ENCODE data around the gene RPL18.

The RPL18 gene

DNA sequence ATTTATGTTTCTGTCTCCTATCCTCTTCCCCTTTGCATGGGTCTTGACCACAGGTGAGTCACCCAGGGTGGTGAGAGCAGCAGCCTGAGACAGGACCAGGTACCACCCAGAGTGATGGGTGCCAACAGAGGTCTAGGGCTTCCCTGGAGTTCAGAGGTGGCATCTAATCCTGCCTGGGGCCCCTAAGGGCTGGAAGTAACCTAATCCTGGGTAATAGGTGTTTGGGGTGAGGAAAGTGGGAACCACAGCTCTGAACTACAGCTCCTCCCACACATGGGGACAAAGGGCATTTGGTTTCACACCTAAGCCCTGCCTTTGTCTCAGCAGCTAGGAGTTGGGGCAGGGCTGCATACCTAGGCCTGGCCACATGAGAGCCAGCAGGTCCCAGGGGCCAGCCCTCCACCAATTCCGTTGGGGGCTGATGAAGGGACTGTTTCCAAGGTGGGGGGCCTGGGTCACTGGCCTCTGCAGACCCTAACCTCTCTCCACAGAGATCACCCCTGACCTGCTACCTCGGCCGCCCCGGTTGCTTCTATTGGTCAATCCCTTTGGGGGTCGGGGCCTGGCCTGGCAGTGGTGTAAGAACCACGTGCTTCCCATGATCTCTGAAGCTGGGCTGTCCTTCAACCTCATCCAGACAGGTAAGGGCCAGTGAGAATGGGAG lies 8.4 kb upstream of the RPL18 start:
- H3K23ac ChIP-seq (ENCODE audit: low read length), result no peak overlapping the region
- no peak overlapping the region for H3K18ac ChIP-seq (ENCODE audit: low read length)
- peak overlapping the region; percentile 42 for H3K56ac ChIP-seq (ENCODE audit: low read length)
- WGBS (ENCODE audit: extremely low coverage, insufficient coverage, low lambda C conversion rate), result no CpG with 5 or more reads among the region's 6 CpGs
- H3K9ac ChIP-seq (ENCODE audit: low read length), result peak overlapping the region; percentile 34
- H3K4me1 ChIP-seq (ENCODE audit: control insufficient read depth, low read depth, low read length), result peaks cover 8% of the 10 kb centered on the region
- H3K27me3 ChIP-seq (ENCODE audit: insufficient read depth, low read length, poor library complexity), result no peaks in the 10 kb centered on the region
- H3K36me3 ChIP-seq (ENCODE audit: control insufficient read depth, insufficient read depth, low read length), result no peaks in the 10 kb centered on the region
- no peak overlapping the region for H4K8ac ChIP-seq (ENCODE audit: low read depth, low read length)
- H3K79me1 ChIP-seq (ENCODE audit: low read length), result peaks cover 2% of the 10 kb centered on the region
- H3K79me2 ChIP-seq (ENCODE audit: control insufficient read depth, insufficient read depth, low read length), result no peaks in the 10 kb centered on the region
- peak; percentile 66 for DNase-seq
- no peak overlapping the region for H3K4me2 ChIP-seq (ENCODE audit: low read length)
- H3K4me3 ChIP-seq (ENCODE audit: low read length), result no peak overlapping the region
- no peak overlapping the region for H2BK5ac ChIP-seq (ENCODE audit: low read length)
- H2BK120ac ChIP-seq (ENCODE audit: low read depth, low read length), result no peak overlapping the region
- no peak overlapping the region for H3K4ac ChIP-seq (ENCODE audit: low read depth, low read length)
- no peak overlapping the region for H4K5ac ChIP-seq (ENCODE audit: low read length)
- no peak overlapping the region for H3K27ac ChIP-seq (ENCODE audit: low read depth, low read length)
- no peak overlapping the region for H2BK15ac ChIP-seq (replicated peaks; ENCODE audit: low read depth)
- H2AK5ac ChIP-seq (ENCODE audit: low read length), result no peak overlapping the region

DNA sequence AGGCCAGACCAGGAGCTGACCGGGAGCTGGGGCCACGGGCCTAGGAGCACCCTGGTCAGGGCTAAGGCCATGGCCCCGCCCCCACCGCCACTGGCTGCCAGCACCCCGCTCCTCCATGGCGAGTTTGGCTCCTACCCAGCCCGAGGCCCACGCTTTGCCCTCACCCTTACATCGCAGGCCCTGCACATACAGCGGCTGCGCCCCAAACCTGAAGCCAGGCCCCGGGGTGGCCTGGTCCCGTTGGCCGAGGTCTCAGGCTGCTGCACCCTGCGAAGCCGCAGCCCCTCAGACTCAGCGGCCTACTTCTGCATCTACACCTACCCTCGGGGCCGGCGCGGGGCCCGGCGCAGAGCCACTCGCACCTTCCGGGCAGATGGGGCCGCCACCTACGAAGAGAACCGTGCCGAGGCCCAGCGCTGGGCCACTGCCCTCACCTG lies 6.9 kb upstream of the RPL18 start:
- Histone ChIP-seq H3K27me3 (ENCODE audit: insufficient read depth, low read length, poor library complexity) (no peaks in the 10 kb centered on the region), H3K18ac (ENCODE audit: low read length) (no peak overlapping the region), H3K4me3 (ENCODE audit: low read length) (no peak overlapping the region), H4K5ac (ENCODE audit: low read length) (no peak overlapping the region), H4K8ac (ENCODE audit: low read depth, low read length) (no peak overlapping the region), H3K79me1 (ENCODE audit: low read length) (peaks cover 2% of the 10 kb centered on the region), H3K4me1 (ENCODE audit: control insufficient read depth, low read depth, low read length) (peaks cover 6% of the 10 kb centered on the region), H2BK120ac (ENCODE audit: low read depth, low read length) (no peak overlapping the region), H3K27ac (ENCODE audit: low read depth, low read length) (no peak overlapping the region), H3K9ac (ENCODE audit: low read length) (no peak overlapping the region), H2AK5ac (ENCODE audit: low read length) (no peak overlapping the region), H3K36me3 (ENCODE audit: control insufficient read depth, insufficient read depth, low read length) (no peaks in the 10 kb centered on the region), H3K23ac (ENCODE audit: low read length) (no peak overlapping the region), H3K56ac (ENCODE audit: low read length) (no peak overlapping the region), H2BK15ac (replicated peaks; ENCODE audit: low read depth) (no peak overlapping the region), H3K79me2 (ENCODE audit: control insufficient read depth, insufficient read depth, low read length) (no peaks in the 10 kb centered on the region), H3K4me2 (ENCODE audit: low read length) (no peak overlapping the region), H3K4ac (ENCODE audit: low read depth, low read length) (no peak overlapping the region), H2BK5ac (ENCODE audit: low read length) (no peak overlapping the region)
- DNase-seq, result no peak
- WGBS (ENCODE audit: extremely low coverage, insufficient coverage, low lambda C conversion rate), result no CpG with 5 or more reads among the region's 30 CpGs

DNA sequence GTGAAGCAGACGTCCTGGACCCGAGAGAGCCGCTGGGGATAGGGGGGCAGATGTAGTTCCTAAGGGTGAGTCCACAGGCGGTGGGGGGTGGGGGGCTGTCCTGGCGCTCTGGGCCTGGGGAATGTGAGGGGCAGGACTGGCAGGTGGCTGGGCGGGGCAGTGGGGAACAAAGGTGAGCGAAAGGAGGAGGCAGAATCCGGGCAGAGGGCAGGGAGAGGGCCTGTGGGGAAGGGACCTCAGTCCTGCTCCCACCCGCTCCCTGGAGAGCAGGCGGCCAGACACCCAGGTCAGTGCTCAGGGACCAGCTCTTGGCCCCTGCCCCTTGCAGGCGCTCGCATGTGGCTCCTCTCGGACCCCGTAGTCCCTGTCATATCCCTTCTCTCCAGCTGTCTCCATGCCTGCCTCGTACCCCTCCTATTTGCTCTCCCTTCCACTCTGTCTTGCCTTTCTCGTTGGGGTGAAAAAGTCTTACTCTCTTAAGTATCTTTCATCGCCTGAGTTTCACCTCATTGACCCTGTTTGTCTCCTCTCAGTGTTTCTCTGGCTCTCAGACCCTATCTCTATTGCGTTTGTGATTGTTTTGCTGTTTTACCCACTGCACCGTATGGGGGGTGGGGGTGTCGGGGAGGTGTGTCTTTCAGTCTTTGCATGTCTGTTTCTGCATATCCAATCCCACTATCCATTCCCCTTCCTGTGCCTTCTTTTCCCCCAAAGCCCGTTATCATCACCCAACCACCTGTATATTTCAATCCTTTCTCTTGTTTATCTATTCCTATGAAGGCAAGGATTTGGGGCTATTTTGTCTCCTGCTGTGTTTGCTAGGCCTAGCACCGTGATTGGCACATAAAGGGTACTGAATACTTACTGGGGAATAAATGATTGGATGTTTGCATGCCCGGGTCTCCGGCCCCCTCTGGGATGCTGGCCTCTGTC lies 6.1 kb upstream of the RPL18 start:
- Histone ChIP-seq H3K79me1 (ENCODE audit: low read length) (peaks cover 2% of the 10 kb centered on the region), H3K18ac (ENCODE audit: low read length) (peak overlapping the region; percentile 24), H4K8ac (ENCODE audit: low read depth, low read length) (no peak overlapping the region), H3K4me1 (ENCODE audit: control insufficient read depth, low read depth, low read length) (peaks cover 6% of the 10 kb centered on the region), H3K27me3 (ENCODE audit: insufficient read depth, low read length, poor library complexity) (no peaks in the 10 kb centered on the region), H3K27ac (ENCODE audit: low read depth, low read length) (no peak overlapping the region), H3K4me3 (ENCODE audit: low read length) (peak overlapping the region; percentile 67), H2AK5ac (ENCODE audit: low read length) (no peak overlapping the region), H3K4ac (ENCODE audit: low read depth, low read length) (no peak overlapping the region), H2BK120ac (ENCODE audit: low read depth, low read length) (no peak overlapping the region), H3K4me2 (ENCODE audit: low read length) (peak overlapping the region; percentile 38), H3K79me2 (ENCODE audit: control insufficient read depth, insufficient read depth, low read length) (no peaks in the 10 kb centered on the region), H2BK15ac (replicated peaks; ENCODE audit: low read depth) (no peak overlapping the region), H3K23ac (ENCODE audit: low read length) (no peak overlapping the region), H4K5ac (ENCODE audit: low read length) (no peak overlapping the region), H3K9ac (ENCODE audit: low read length) (peak overlapping the region; percentile 82), H3K56ac (ENCODE audit: low read length) (peak overlapping the region; percentile 90), H3K36me3 (ENCODE audit: control insufficient read depth, insufficient read depth, low read length) (no peaks in the 10 kb centered on the region), H2BK5ac (ENCODE audit: low read length) (no peak overlapping the region)
- WGBS (ENCODE audit: extremely low coverage, insufficient coverage, low lambda C conversion rate), result no CpG with 5 or more reads among the region's 24 CpGs
- DNase-seq, result no peak

DNA sequence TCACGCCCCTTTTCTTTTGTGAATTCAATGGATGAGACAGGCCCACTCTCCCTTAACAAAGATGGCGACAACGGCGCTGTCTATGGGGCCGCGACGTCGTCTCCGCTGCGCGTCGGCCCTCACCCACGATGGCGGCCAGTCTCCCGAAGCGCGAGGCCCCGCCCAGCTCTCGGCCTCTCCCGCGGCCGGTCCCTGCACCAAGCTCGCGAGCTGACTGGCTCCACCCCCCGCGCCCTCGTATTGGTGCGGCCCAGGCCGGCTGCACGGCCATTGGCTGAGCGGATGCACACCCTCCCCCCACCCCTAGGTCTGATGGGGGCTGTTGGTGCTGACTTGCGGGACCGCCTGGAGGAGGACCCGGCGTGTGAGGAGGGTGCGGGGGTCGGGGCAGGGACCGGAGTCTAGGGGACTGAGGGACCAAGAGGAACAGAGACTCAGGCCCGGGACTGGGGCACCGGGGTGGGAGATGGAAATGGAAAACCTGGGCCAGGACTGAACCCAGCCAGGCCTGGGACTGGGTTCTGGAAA lies 5.2 kb upstream of the RPL18 start:
- no peak overlapping the region for H4K8ac ChIP-seq (ENCODE audit: low read depth, low read length)
- no peaks in the 10 kb centered on the region for H3K36me3 ChIP-seq (ENCODE audit: control insufficient read depth, insufficient read depth, low read length)
- H3K4me2 ChIP-seq (ENCODE audit: low read length), result peak overlapping the region; percentile 38
- no peak overlapping the region for H2AK5ac ChIP-seq (ENCODE audit: low read length)
- no peak overlapping the region for H3K23ac ChIP-seq (ENCODE audit: low read length)
- peak overlapping the region; percentile 67 for H3K4me3 ChIP-seq (ENCODE audit: low read length)
- H3K56ac ChIP-seq (ENCODE audit: low read length), result peak overlapping the region; percentile 90
- peak; percentile 99 for DNase-seq
- H3K4me1 ChIP-seq (ENCODE audit: control insufficient read depth, low read depth, low read length), result peaks cover 9% of the 10 kb centered on the region
- H3K79me2 ChIP-seq (ENCODE audit: control insufficient read depth, insufficient read depth, low read length), result no peaks in the 10 kb centered on the region
- H4K5ac ChIP-seq (ENCODE audit: low read length), result no peak overlapping the region
- no peak overlapping the region for H3K4ac ChIP-seq (ENCODE audit: low read depth, low read length)
- no CpG with 5 or more reads among the region's 40 CpGs for WGBS (ENCODE audit: extremely low coverage, insufficient coverage, low lambda C conversion rate)
- H2BK15ac ChIP-seq (replicated peaks; ENCODE audit: low read depth), result no peak overlapping the region
- peaks cover 2% of the 10 kb centered on the region for H3K79me1 ChIP-seq (ENCODE audit: low read length)
- peak overlapping the region; percentile 82 for H3K9ac ChIP-seq (ENCODE audit: low read length)
- H3K27me3 ChIP-seq (ENCODE audit: insufficient read depth, low read length, poor library complexity), result no peaks in the 10 kb centered on the region
- H3K18ac ChIP-seq (ENCODE audit: low read length), result peak overlapping the region; percentile 24
- no peak overlapping the region for H2BK5ac ChIP-seq (ENCODE audit: low read length)
- H2BK120ac ChIP-seq (ENCODE audit: low read depth, low read length), result no peak overlapping the region
- no peak overlapping the region for H3K27ac ChIP-seq (ENCODE audit: low read depth, low read length)

DNA sequence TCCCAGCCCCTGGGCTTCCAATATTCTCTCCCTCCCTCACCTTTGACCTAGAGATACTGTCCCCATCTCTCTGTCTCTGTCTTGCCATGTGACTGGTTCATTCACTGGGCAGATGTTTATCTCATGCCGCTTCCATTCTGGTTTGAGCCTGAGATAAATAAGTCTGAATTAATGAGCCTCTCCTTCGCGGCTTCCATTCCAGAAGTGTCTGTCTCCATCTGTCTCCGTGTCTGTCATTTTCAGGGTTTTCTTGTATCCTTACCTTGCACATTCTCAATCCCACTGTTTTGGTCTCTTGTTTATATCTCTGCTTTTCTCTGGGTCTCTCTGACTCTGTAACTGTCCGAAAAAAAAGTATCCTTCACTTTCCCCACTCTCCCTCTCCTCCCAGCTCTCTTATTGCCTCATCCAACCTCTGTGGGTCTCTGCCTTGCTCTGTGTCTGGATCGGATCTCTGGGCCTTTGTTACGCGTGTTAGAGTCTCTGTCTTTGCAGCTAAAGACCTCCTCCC lies 4.6 kb upstream of the RPL18 start:
- H3K56ac ChIP-seq (ENCODE audit: low read length), result peak overlapping the region; percentile 85
- peak overlapping the region; percentile 8 for H2BK5ac ChIP-seq (ENCODE audit: low read length)
- H3K9ac ChIP-seq (ENCODE audit: low read length), result peak overlapping the region; percentile 78
- peak overlapping the region; percentile 22 for H3K27ac ChIP-seq (ENCODE audit: low read depth, low read length)
- H3K4me2 ChIP-seq (ENCODE audit: low read length), result peak overlapping the region; percentile 28
- H3K4me1 ChIP-seq (ENCODE audit: control insufficient read depth, low read depth, low read length), result peaks cover 9% of the 10 kb centered on the region
- no peak overlapping the region for H2BK15ac ChIP-seq (replicated peaks; ENCODE audit: low read depth)
- peak overlapping the region; percentile 74 for H3K23ac ChIP-seq (ENCODE audit: low read length)
- peaks cover 2% of the 10 kb centered on the region for H3K79me1 ChIP-seq (ENCODE audit: low read length)
- no peak overlapping the region for H3K4ac ChIP-seq (ENCODE audit: low read depth, low read length)
- H2AK5ac ChIP-seq (ENCODE audit: low read length), result peak overlapping the region; percentile 17
- H4K8ac ChIP-seq (ENCODE audit: low read depth, low read length), result no peak overlapping the region
- DNase-seq, result no peak
- no peaks in the 10 kb centered on the region for H3K36me3 ChIP-seq (ENCODE audit: control insufficient read depth, insufficient read depth, low read length)
- WGBS (ENCODE audit: extremely low coverage, insufficient coverage, low lambda C conversion rate), result no CpG with 5 or more reads among the region's 8 CpGs
- H4K5ac ChIP-seq (ENCODE audit: low read length), result peak overlapping the region; percentile 35
- no peaks in the 10 kb centered on the region for H3K27me3 ChIP-seq (ENCODE audit: insufficient read depth, low read length, poor library complexity)
- peak overlapping the region; percentile 3 for H3K4me3 ChIP-seq (ENCODE audit: low read length)
- no peak overlapping the region for H2BK120ac ChIP-seq (ENCODE audit: low read depth, low read length)
- H3K79me2 ChIP-seq (ENCODE audit: control insufficient read depth, insufficient read depth, low read length), result peaks cover 3% of the 10 kb centered on the region
- no peak overlapping the region for H3K18ac ChIP-seq (ENCODE audit: low read length)
